Measurements from ENCODE around the gene MTTP. TPM values are rescaled to one million over a fixed set of nuclear protein-coding genes. Genes with fewer than 3 reads are reported as not detected.

The MTTP gene
- total RNA-seq, 1 experiment from 2014 or later = 0.20 TPM

GRCh38 chr4:99573735-99574368 lies 772 bp upstream of the MTTP start:
- no peaks in the 10 kb centered on the region for H3K9me2 ChIP-seq (ENCODE audit: insufficient read depth)
- H3K27ac ChIP-seq (ENCODE audit: low read depth, low read length) = no peak overlapping the region
- H3K9ac ChIP-seq (ENCODE audit: low read length) = no peak overlapping the region
- TF ChIP-seq CEBPB (IDR thresholded peaks at IDR 0.05; ENCODE audit: low read depth) = no peak
- no peak for TF ChIP-seq ZBTB33 (IDR thresholded peaks at IDR 0.05; ENCODE audit: extremely low read depth, insufficient replicate concordance, low read length)
- no peak for TF ChIP-seq CTCF (IDR thresholded peaks at IDR 0.05 in 2 of 3, conservative IDR thresholded peaks at IDR 0.05 in 1 of 3; ENCODE audit: borderline replicate concordance in 1 of 3, insufficient read depth in 1 of 3, low read depth in 2 of 3, low read length in 2 of 3)
- TF ChIP-seq, protein P1, sequence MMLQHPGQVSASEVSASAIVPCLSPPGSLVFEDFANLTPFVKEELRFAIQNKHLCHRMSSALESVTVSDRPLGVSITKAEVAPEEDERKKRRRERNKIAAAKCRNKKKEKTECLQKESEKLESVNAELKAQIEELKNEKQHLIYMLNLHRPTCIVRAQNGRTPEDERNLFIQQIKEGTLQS (IDR thresholded peaks at IDR 0.05) = no peak
- no peak for TF ChIP-seq EZH2 (IDR thresholded peaks at IDR 0.05)
- no peak for TF ChIP-seq SIN3A (IDR thresholded peaks at IDR 0.05; ENCODE audit: low read depth)
- no peak for TF ChIP-seq YY1 (IDR thresholded peaks at IDR 0.05; ENCODE audit: extremely low read depth, insufficient replicate concordance, low read depth, low read length)
- TF ChIP-seq JUND (IDR thresholded peaks at IDR 0.05) = no peak
- TF ChIP-seq RAD21 (IDR thresholded peaks at IDR 0.05; ENCODE audit: low read depth) = no peak
- no peaks in the 10 kb centered on the region for H3K36me3 ChIP-seq (ENCODE audit: control insufficient read depth in 1 of 2, insufficient read depth in 2 of 2, low read length in 2 of 2)
- H3K4me1 ChIP-seq (ENCODE audit: control insufficient read depth in 1 of 2, insufficient read depth in 2 of 2, low read length in 2 of 2) = no peaks in the 10 kb centered on the region
- ChIA-PET CTCF (no interaction called here), POLR2A (interaction anchor here (1.2 kb wide), 1 partner anchor 10 kb away, joined by 3 read pairs; the partner anchor contains the start of gene TRMT10A), RAD21 (ENCODE audit: low non-redundant PET in 1 of 2, low total read pairs in 2 of 2, uncharacterized antibody in 2 of 2, unreplicated experiment in 2 of 2) (no interaction called here)
- intact Hi-C loops (cut with micrococcal nuclease) = no loop called here
- no peaks in the 10 kb centered on the region for H4K20me1 ChIP-seq (ENCODE audit: insufficient read depth)
- no peaks in the 10 kb centered on the region for H3K27me3 ChIP-seq (ENCODE audit: insufficient read depth, low read length)
- H3K4me3 ChIP-seq (replicated peaks in 1 of 2; ENCODE audit: low read depth in 1 of 2, low read length in 2 of 2) = no peak overlapping the region
- no peak for ATAC-seq
- H3K79me2 ChIP-seq (ENCODE audit: insufficient read depth, low read length) = no peaks in the 10 kb centered on the region
- no peak for DNase-seq (ENCODE audit: low read depth, low spot score)
- BruUV-seq (replicated peaks) = no TSS peak
- H2AFZ ChIP-seq (ENCODE audit: low read depth, low read length, poor library complexity, severe bottlenecking) = no peak overlapping the region
- no peak overlapping the region for H3K4me2 ChIP-seq (ENCODE audit: low read length)
- H3K9me3 ChIP-seq (ENCODE audit: control insufficient read depth in 1 of 2, insufficient read depth in 1 of 2, low read depth in 1 of 2, low read length in 2 of 2) = no peaks in the 10 kb centered on the region

Data from HCT116 (cell line).